B cell (primary cell): Measurements from ENCODE around the gene SNX24. TPM values are rescaled to one million over a fixed set of nuclear protein-coding genes. Genes with fewer than 3 reads are reported as not detected.

Experiments
- ATAC-seq: fragments of 200-7000 bp; cut with Tn5 transposase; one replicate; pipeline ENCODE4 v1.10.0; 2021; ENCODE audit warnings: low read depth, mild to moderate bottlenecking, moderate number of reproducible peaks, moderate library complexity
- CTCF ChIA-PET: fragments of 350-600 bp; sonication (Branson Sonifier 250); formaldehyde crosslinking; loops from one replicate; lab custom pipeline; 2021; ENCODE audit warnings: antibody characterized with exemption, inconsistent platforms; lab: Charles Lee
- POLR2A ChIA-PET: fragments of 350-600 bp; sonication (Branson Sonifier 250); formaldehyde crosslinking; loops from one replicate; lab custom pipeline; 2021; ENCODE audit warnings: antibody characterized with exemption; lab: Charles Lee
- DNase-seq: peaks from one replicate; pipeline ENCODE4 v3.0.0; 2013
- H2AFZ ChIP-seq: 2 replicates; pipeline ENCODE4 v1.6.1; 2012; ENCODE audit warnings: mild to moderate bottlenecking, low read depth, low read length; ENCODE audit not compliant: insufficient read depth, poor library complexity, severe bottlenecking
- H3K27ac ChIP-seq, 2 donors: 1 replicate in 1 of 2; 2 replicates in 1 of 2; pipeline ENCODE4 v1.5.1; 2012 to 2013; ENCODE audit warnings: low read length in 2 of 2, mild to moderate bottlenecking in 2 of 2, moderate library complexity in 1 of 2
- H3K27me3 ChIP-seq, 4 experiments: fragments of 200-600 bp in 1 of 4; sonication (generic) in 1 of 4; replicated peaks in 1 of 4; 1 replicate in 2 of 4; 2 replicates in 2 of 4; pipeline versions ENCODE4 v1.6.1 to v1.7.0; 2013 to 2016; ENCODE audit warnings: low read length in 3 of 4, mild to moderate bottlenecking in 2 of 4, mixed read lengths in 1 of 4, moderate library complexity in 1 of 4; ENCODE audit not compliant: insufficient read depth in 4 of 4, control insufficient read depth in 3 of 4; ENCODE audit errors: control extremely low read depth in 1 of 4
- H3K36me3 ChIP-seq, 2 experiments: replicated peaks in 1 of 2; 1 replicate in 1 of 2; 2 replicates in 1 of 2; pipeline versions ENCODE4 v1.6.1 to v1.7.1; 2013; ENCODE audit warnings: low read length in 1 of 2; ENCODE audit not compliant: insufficient read depth in 2 of 2, control insufficient read depth in 1 of 2; ENCODE audit errors: control extremely low read depth in 1 of 2, extremely low read depth in 1 of 2
- H3K4me1 ChIP-seq, 2 donors: fragments of 200-600 bp in 1 of 2; sonication (generic) in 1 of 2; 1 replicate in 1 of 2; 2 replicates in 1 of 2; pipeline versions ENCODE4 v1.5.1 to v1.6.1; 2013 to 2017; ENCODE audit warnings: low read length in 2 of 2; ENCODE audit not compliant: control insufficient read depth in 2 of 2, insufficient read depth in 2 of 2
- H3K4me2 ChIP-seq: replicated peaks from 2 replicates; pipeline ENCODE3; 2012; ENCODE audit warnings: mild to moderate bottlenecking, low read depth, low read length; ENCODE audit not compliant: poor library complexity, severe bottlenecking
- H3K4me3 ChIP-seq, 5 experiments: fragments of 200-600 bp in 1 of 5; sonication (generic) in 1 of 5; 1 replicate in 3 of 5; 2 replicates in 2 of 5; pipeline versions ENCODE4 v1.5.1 to v1.7.0; 2011 to 2016; ENCODE audit warnings: low read length in 4 of 5, mild to moderate bottlenecking in 4 of 5, low read depth in 2 of 5, control low read depth in 1 of 5, moderate library complexity in 1 of 5; ENCODE audit not compliant: insufficient read depth in 1 of 5; ENCODE audit errors: control extremely low read depth in 1 of 5, extremely low read depth in 1 of 5
- H3K79me2 ChIP-seq: fragments of 200-600 bp; sonication (generic); one replicate; pipeline ENCODE4 v1.6.0; 2016; ENCODE audit warnings: low read length; ENCODE audit not compliant: control insufficient read depth, insufficient read depth
- H3K9ac ChIP-seq: fragments of 200-600 bp; sonication (generic); 2 replicates; pipeline ENCODE4 v1.6.1; 2017; ENCODE audit warnings: mild to moderate bottlenecking, low read length, moderate library complexity
- H3K9me3 ChIP-seq, 3 donors: one replicate each; pipeline versions ENCODE4 v1.6.1 to v1.7.1; 2013; ENCODE audit warnings: low read length in 2 of 3; ENCODE audit not compliant: control insufficient read depth in 2 of 3, insufficient read depth in 1 of 3; ENCODE audit errors: control extremely low read depth in 1 of 3
- H4K20me1 ChIP-seq: 2 replicates; pipeline ENCODE4 v1.6.0; 2012; ENCODE audit warnings: mild to moderate bottlenecking, low read length; ENCODE audit not compliant: insufficient read depth, control insufficient read depth, poor library complexity, severe bottlenecking
- H3K27ac Mint-ChIP-seq: one replicate; pipeline ENCODE4 v1.8.0; 2021; ENCODE audit warnings: mixed read lengths
- H3K27me3 Mint-ChIP-seq: one replicate; pipeline ENCODE4 v1.8.0; 2021; ENCODE audit warnings: mixed read lengths
- H3K4me1 Mint-ChIP-seq: one replicate; pipeline ENCODE4 v1.8.0; 2021; ENCODE audit warnings: mixed read lengths
- H3K4me3 Mint-ChIP-seq: one replicate; pipeline ENCODE4 v1.8.0; 2021; ENCODE audit warnings: mixed read lengths
- H3K9me3 Mint-ChIP-seq: one replicate; pipeline ENCODE4 v1.8.0; 2022; ENCODE audit warnings: mixed read lengths; ENCODE audit not compliant: insufficient read depth
- CTCF ChIP-seq: fragments of 200-600 bp; IDR thresholded peaks from one replicate; pipeline ENCODE4 v1.8.0; 2022; ENCODE audit warnings: antibody characterized with exemption, mild to moderate bottlenecking
- EZH2 ChIP-seq: IDR thresholded peaks from 2 replicates; pipeline ENCODE4 v1.6.1; 2012; ENCODE audit warnings: borderline replicate concordance, low read depth, mild to moderate bottlenecking, moderate library complexity, low read length; ENCODE audit not compliant: insufficient read depth, poor library complexity, severe bottlenecking
- WGBS: methylation state at CpG from one replicate; pipeline ENCODE4 v1.1.5; 2013; ENCODE audit warnings: missing lambda C conversion rate; ENCODE audit not compliant: insufficient coverage; 5-methylcytosine and 5-hydroxymethylcytosine counted together
- intact Hi-C: fragments of 100-400 bp; cut with micrococcal nuclease; formaldehyde crosslinking; loops from one replicate; pipeline ENCODE4 v1.10.0; 2022
- polyA plus RNA-seq: library from polyadenylated mRNA; depleted of rRNA; stranded (reverse); fragments of >200 nt; gene quantifications from 2 replicates; pipeline ENCODE4 v1.2.3, GENCODE V29; 2012
- total RNA-seq, 2 donors: library from RNA; stranded (reverse); fragments of 120-200 nt in 1 of 2; gene quantifications; 1 replicate in 1 of 2; 2 replicates in 1 of 2; pipeline versions ENCODE4 v1.2.3 to v1.2.4, GENCODE V29; 2013 to 2022

The SNX24 gene
- total and polyA plus RNA-seq, 2 donors (not counting 1 experiment from before 2014, with no cell fraction given), result 1.1 to 9.3 TPM

- no peaks in the 10 kb centered on the region for H3K27me3 ChIP-seq
- no peak overlapping the region for H3K9ac ChIP-seq
- CTCF ChIA-PET, result no interaction called here
- no peaks in the 10 kb centered on the region for H4K20me1 ChIP-seq
- intact Hi-C loops, result no loop called here
- Mint-ChIP-seq H3K4me1 (no peaks in the 10 kb centered on the region), H3K4me3 (no peak overlapping the region), H3K27ac (no peak overlapping the region), H3K9me3 (peaks cover 4% of the 10 kb centered on the region), H3K27me3 (no peaks in the 10 kb centered on the region)
- TF ChIP-seq EZH2 (no peak), CTCF (no peak)
- H2AFZ ChIP-seq, result no peak overlapping the region
- no peaks in the 10 kb centered on the region for H3K4me1 ChIP-seq
- POLR2A ChIA-PET, result no interaction called here
- whole genome bisulfite sequencing, result no CpG with 5 or more reads among the region's 4 CpGs
- no peak for ATAC-seq
- no peak overlapping the region for H3K4me3 ChIP-seq
- no peak overlapping the region for H3K4me2 ChIP-seq
- H3K27ac ChIP-seq, result no peak overlapping the region
- no peaks in the 10 kb centered on the region for H3K79me2 ChIP-seq
- no peaks in the 10 kb centered on the region for H3K36me3 ChIP-seq
- no peaks in the 10 kb centered on the region for H3K9me3 ChIP-seq
- no peak for DNase-seq
These were observed 114.5 kb downstream of the SNX24 start for GRCh38 chr5:122959740-122960445.

- Histone ChIP-seq H3K4me1 (peaks cover 0 to 4% of the 10 kb centered on the region in 2 donors), H3K9me3 (no peaks in the 10 kb centered on the region), H2AFZ (no peak overlapping the region), H3K4me3 (no peak overlapping the region), H3K79me2 (no peaks in the 10 kb centered on the region), H3K9ac (no peak overlapping the region), H3K27me3 (no peaks in the 10 kb centered on the region), H3K36me3 (no peaks in the 10 kb centered on the region), H3K27ac (no peak overlapping the region), H3K4me2 (no peak overlapping the region), H4K20me1 (no peaks in the 10 kb centered on the region)
- no peak overlapping the region for H3K27ac Mint-ChIP-seq
- H3K4me1 Mint-ChIP-seq, result peaks cover 9% of the 10 kb centered on the region
- TF ChIP-seq CTCF, result no peak
- TF ChIP-seq EZH2, result no peak
- ChIA-PET POLR2A (no interaction called here), CTCF (no interaction called here)
- no peak overlapping the region for H3K4me3 Mint-ChIP-seq
- ATAC-seq (no peak), DNase-seq (no peak)
- no peaks in the 10 kb centered on the region for H3K27me3 Mint-ChIP-seq
- intact Hi-C loops, result no loop called here
- no peaks in the 10 kb centered on the region for H3K9me3 Mint-ChIP-seq
These were observed 117.9 kb downstream of the SNX24 start for GRCh38 chr5:122963305-122963704.
